ENCODE results near the gene POLA2. TPM values are rescaled to one million over a fixed set of nuclear protein-coding genes. Genes with fewer than 3 reads are reported as not detected.

POLA2 gene
- total RNA-seq, 2 experiments from 2014 or later = 55.2 to 63.8 TPM

- Mint-ChIP-seq H3K27ac (no peak overlapping the region), H3K4me3 (no peak overlapping the region)
- POLR2A ChIA-PET = interaction anchor here (0.8 to 1.0 kb wide), 3 partner anchors 12 to 47 kb away, joined by 3 read pairs; partner anchors contain the start of gene POLA2
Observed at GRCh38 chr11:65309006-65309405, 47.2 kb downstream of the POLA2 start.

GRCh38 chr11:65310215-65310614 lies 48.5 kb downstream of the POLA2 start:
- TF ChIP-seq CTCF (IDR thresholded peaks at IDR 0.05) = no peak
- Mint-ChIP-seq H3K4me3 (no peak overlapping the region), H3K27me3 (peaks cover 7% of the 10 kb centered on the region), H3K27ac (no peak overlapping the region), H3K36me3 (ENCODE audit: low read depth) (no peaks in the 10 kb centered on the region), H3K9me3 (no peaks in the 10 kb centered on the region), H3K4me1 (ENCODE audit: low read depth) (no peaks in the 10 kb centered on the region)
- ATAC-seq (no peak), DNase-seq (no peak)
- POLR2A ChIA-PET = interaction anchor here (0.8 to 2.2 kb wide), 4 partner anchors 11 to 82 kb away, joined by 3 to 8 read pairs (median 4); partner anchors contain the start of gene POLA2
- CTCF ChIA-PET = interaction anchor here (1.0 to 13.6 kb wide), 3 partner anchors 19 to 104 kb away, joined by 3 to 265 read pairs (median 6); partner anchors contain the start of gene DPF2
- intact Hi-C loops (cut with micrococcal nuclease) = loop anchor here (10.0 kb wide), 1 partner anchor 85 kb away; no protein-coding TSS in a partner anchor

More at GRCh38 chr11:65309006-65309405, 47.2 kb downstream of the POLA2 start:
- Mint-ChIP-seq H3K9me3 (no peaks in the 10 kb centered on the region), H3K4me1 (ENCODE audit: low read depth) (no peaks in the 10 kb centered on the region), H3K27me3 (peaks cover 5% of the 10 kb centered on the region), H3K36me3 (ENCODE audit: low read depth) (no peaks in the 10 kb centered on the region)
- no peak for TF ChIP-seq CTCF (IDR thresholded peaks at IDR 0.05)
- CTCF ChIA-PET = interaction anchor here (13.6 kb wide), 1 partner anchor 21 kb away, joined by 265 read pairs; the partner anchor contains the start of gene DPF2
- ATAC-seq (no peak), DNase-seq (no peak)
- intact Hi-C loops (cut with micrococcal nuclease) = no loop called here

GRCh38 chr11:65310736-65311135 lies 49.0 kb downstream of the POLA2 start:
- Mint-ChIP-seq H3K9me3 (no peaks in the 10 kb centered on the region), H3K27me3 (peaks cover 7% of the 10 kb centered on the region), H3K36me3 (ENCODE audit: low read depth) (no peaks in the 10 kb centered on the region), H3K4me3 (no peak overlapping the region), H3K4me1 (ENCODE audit: low read depth) (peaks cover 1% of the 10 kb centered on the region), H3K27ac (no peak overlapping the region)
- ATAC-seq = no peak
- DNase-seq = no peak
- CTCF ChIA-PET = interaction anchor here (1.0 to 13.6 kb wide), 3 partner anchors 19 to 104 kb away, joined by 3 to 265 read pairs (median 6); partner anchors contain the start of gene DPF2
- intact Hi-C loops (cut with micrococcal nuclease) = loop anchor here (10.0 kb wide), 1 partner anchor 86 kb away; no protein-coding TSS in a partner anchor
- TF ChIP-seq CTCF (IDR thresholded peaks at IDR 0.05) = no peak
- POLR2A ChIA-PET = interaction anchor here (0.6 to 2.2 kb wide), 5 partner anchors 9 to 83 kb away, joined by 3 to 8 read pairs (median 3); partner anchors contain the start of gene POLA2

- peaks cover 4% of the 10 kb centered on the region for H3K4me1 Mint-ChIP-seq (ENCODE audit: low read depth)
- H3K9me3 Mint-ChIP-seq = no peaks in the 10 kb centered on the region
- no peak overlapping the region for H3K27ac Mint-ChIP-seq
- ATAC-seq = no peak
- H3K27me3 Mint-ChIP-seq = peaks cover 9% of the 10 kb centered on the region
- ChIA-PET POLR2A (interaction anchor here (0.6 to 2.2 kb wide), 6 partner anchors 10 to 83 kb away, joined by 3 to 8 read pairs (median 4); no protein-coding TSS in a partner anchor), CTCF (interaction anchor here (1.0 to 13.6 kb wide), 3 partner anchors 18 to 105 kb away, joined by 3 to 265 read pairs (median 6); partner anchors contain the start of gene DPF2)
- no peak for TF ChIP-seq CTCF (IDR thresholded peaks at IDR 0.05)
- no peaks in the 10 kb centered on the region for H3K36me3 Mint-ChIP-seq (ENCODE audit: low read depth)
- no peak for DNase-seq
- intact Hi-C loops (cut with micrococcal nuclease) = loop anchor here (10.0 kb wide), 1 partner anchor 86 kb away; no protein-coding TSS in a partner anchor
- no peak overlapping the region for H3K4me3 Mint-ChIP-seq
Observed at GRCh38 chr11:65311170-65311678, 49.5 kb downstream of the POLA2 start.
